Activated gamma-delta T cell treated with anti-CD3 and anti-CD28 coated beads, Interleukin-2, amount 50 U/mL, for 16 hours (primary cell): Measurements from ENCODE around the gene HSD17B12.
A peak's percentile ranks its signal among the peaks of the same experiment; 100 is the strongest.
"Not testable (repeated sequence)": the region's sequence is repeated elsewhere in the genome, so short reads cannot be mapped to it uniquely, and the experiment has no call there.

ENCODE experiments used
- DNase-seq: peaks from one replicate; pipeline ENCODE4 v3.0.0-alpha.2; 2020; ENCODE audit warnings: low read depth

Gene HSD17B12

GRCh38 chr11:43680521-43681400 is at the start of gene HSD17B12:
Gene HSD17B12, plus strand, starts transcription at chr11:43680738. Its CDS starts 90 bp downstream, at chr11:43680828.
- DNase-seq = peak; percentile 99

GRCh38 chr11:43631732-43632131 is 48.8 kb upstream of the HSD17B12 start:
- DNase-seq = no peak

GRCh38 chr11:43632181-43632580 is 48.4 kb upstream of the HSD17B12 start:
- DNase-seq = no peak

- DNase-seq = no peak
These were observed 41.8 kb upstream of the HSD17B12 start for GRCh38 chr11:43638717-43639116.

- DNase-seq = no peak
These were observed 41.3 kb upstream of the HSD17B12 start for GRCh38 chr11:43639224-43639623.

GRCh38 chr11:43639920-43640319 is 40.6 kb upstream of the HSD17B12 start:
- DNase-seq = no peak

- peak; percentile 79 for DNase-seq
These were observed 36.5 kb upstream of the HSD17B12 start for GRCh38 chr11:43643898-43644620.

- no peak for DNase-seq
These were observed 35.8 kb upstream of the HSD17B12 start for GRCh38 chr11:43644621-43645299.

GRCh38 chr11:43646767-43647166 is 33.8 kb upstream of the HSD17B12 start:
- DNase-seq = no peak

- no peak for DNase-seq
These were observed 31.6 kb upstream of the HSD17B12 start for GRCh38 chr11:43648888-43649287.

GRCh38 chr11:43649501-43649900 is 31.0 kb upstream of the HSD17B12 start:
- no peak for DNase-seq

- no peak for DNase-seq
These were observed 30.6 kb upstream of the HSD17B12 start for GRCh38 chr11:43649921-43650320.

GRCh38 chr11:43663018-43663417 is 17.5 kb upstream of the HSD17B12 start:
- DNase-seq = not testable (repeated sequence)

GRCh38 chr11:43664295-43664694 is 16.2 kb upstream of the HSD17B12 start:
- DNase-seq = no peak

- not testable (repeated sequence) for DNase-seq
These were observed 9.3 kb upstream of the HSD17B12 start for GRCh38 chr11:43671284-43671683.

GRCh38 chr11:43674560-43674959 is 6.0 kb upstream of the HSD17B12 start:
- no peak for DNase-seq

GRCh38 chr11:43676933-43677332 is 3.6 kb upstream of the HSD17B12 start:
- DNase-seq = no peak

- DNase-seq = no peak
These were observed 934 bp downstream of the HSD17B12 start for GRCh38 chr11:43681401-43681942.

GRCh38 chr11:43682081-43682480 is 1.5 kb downstream of the HSD17B12 start:
- DNase-seq = not testable (repeated sequence)

GRCh38 chr11:43685440-43685839 is 4.9 kb downstream of the HSD17B12 start:
- DNase-seq = no peak

GRCh38 chr11:43686207-43686606 is 5.7 kb downstream of the HSD17B12 start:
- no peak for DNase-seq

- no peak for DNase-seq
These were observed 6.7 kb downstream of the HSD17B12 start for GRCh38 chr11:43687120-43687791.
